ENCODE results near the gene SPSB4. TPM values are rescaled to one million over a fixed set of nuclear protein-coding genes. Genes with fewer than 3 reads are reported as not detected.

The SPSB4 gene
- polyA plus RNA-seq, 4 donors = 16.1 to 20.2 (median 17.2) TPM

GRCh38 chr3:141093397-141093796 is 42.2 kb downstream of the SPSB4 start:
- no peak for DNase-seq (ENCODE audit: low read depth in 4 of 4, low spot score in 3 of 4)

- DNase-seq (ENCODE audit: low read depth in 4 of 4, low spot score in 3 of 4) = no peak
These were observed 43.0 kb downstream of the SPSB4 start for GRCh38 chr3:141093971-141094684.

GRCh38 chr3:141094790-141095545 is 43.8 kb downstream of the SPSB4 start:
- no peak for DNase-seq (ENCODE audit: low read depth in 4 of 4, low spot score in 3 of 4)

DNA sequence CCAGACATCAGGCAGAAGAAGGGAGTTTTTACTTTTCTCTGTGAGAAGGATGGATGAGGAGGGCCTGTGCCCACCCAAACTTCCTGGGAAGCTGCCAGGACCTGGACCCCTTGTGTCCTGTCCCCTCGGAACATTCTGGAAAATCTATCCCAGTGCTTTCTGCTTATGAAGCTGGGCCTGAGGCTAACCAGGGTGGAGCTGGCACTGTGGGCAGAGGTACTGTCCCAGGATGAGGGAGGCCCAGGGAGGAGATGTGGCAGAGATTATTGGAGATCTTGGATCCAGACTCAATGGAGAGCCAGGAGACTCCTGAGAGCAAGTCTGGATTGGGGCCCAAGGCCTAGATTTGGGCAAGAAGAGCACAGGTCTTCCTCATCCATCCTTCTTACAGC is 44.4 kb downstream of the SPSB4 start:
- no peak for DNase-seq (ENCODE audit: low read depth in 4 of 4, low spot score in 3 of 4)

DNA sequence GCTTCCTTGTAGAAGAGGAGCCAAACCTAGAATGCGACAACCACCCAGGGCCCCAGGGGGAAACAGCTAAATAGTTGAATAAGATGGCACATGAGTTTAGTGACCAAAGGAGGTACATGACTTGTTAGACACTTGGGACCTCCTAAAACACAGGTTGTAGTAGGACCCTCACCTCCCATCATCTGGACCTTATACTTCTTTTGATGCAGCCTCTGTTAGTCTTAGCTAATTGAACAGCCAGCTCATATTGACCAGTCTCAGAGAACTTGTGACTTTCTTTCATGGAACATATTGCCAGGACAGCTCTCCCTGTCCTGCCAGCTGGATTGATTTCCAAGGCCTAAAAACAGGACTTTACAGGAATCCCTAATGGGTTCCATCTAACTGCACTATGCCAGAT is 45.0 kb downstream of the SPSB4 start:
- no peak for DNase-seq (ENCODE audit: low read depth in 4 of 4, low spot score in 3 of 4)

DNA sequence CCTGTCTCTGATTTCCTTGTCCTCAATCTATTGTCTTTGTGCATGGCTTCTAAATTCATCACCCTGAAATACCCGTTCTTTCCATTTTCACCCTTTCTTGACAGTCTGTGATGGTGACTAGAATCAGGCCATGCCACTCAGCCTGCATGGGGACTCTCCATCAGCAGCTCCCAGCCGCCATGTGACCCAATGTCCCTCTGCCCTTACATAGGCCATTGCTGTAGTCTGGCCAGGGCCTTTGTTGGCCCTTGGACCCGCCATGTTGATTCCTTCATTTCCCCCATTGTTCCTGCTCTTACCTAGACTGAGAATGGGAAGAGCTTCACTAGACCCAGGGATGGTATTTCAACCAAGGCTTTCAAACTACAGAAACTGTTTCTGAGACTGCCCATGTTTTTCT is 45.8 kb downstream of the SPSB4 start:
- DNase-seq (ENCODE audit: low read depth in 4 of 4, low spot score in 3 of 4) = no peak

DNA sequence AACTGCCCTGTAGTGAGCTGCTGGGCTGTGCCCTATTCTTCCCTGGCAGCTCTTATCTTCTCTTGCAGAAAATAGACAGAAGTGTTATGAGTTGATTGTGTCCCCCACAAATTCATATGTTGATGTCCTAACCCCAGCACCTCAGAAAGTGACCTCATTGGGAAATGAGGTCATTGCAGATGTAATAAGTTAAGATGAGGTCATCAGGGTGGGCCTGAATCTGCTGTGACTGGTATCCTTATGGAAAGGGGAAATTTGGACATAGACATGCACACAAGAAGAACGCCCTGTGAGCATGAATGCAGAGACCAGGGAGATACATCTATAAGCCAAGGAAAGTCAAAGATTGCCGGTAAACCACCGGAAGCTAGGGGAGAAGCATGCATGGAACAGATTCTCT is 49.0 kb downstream of the SPSB4 start:
- no peak for DNase-seq (ENCODE audit: low read depth in 4 of 4, low spot score in 3 of 4)

DNA sequence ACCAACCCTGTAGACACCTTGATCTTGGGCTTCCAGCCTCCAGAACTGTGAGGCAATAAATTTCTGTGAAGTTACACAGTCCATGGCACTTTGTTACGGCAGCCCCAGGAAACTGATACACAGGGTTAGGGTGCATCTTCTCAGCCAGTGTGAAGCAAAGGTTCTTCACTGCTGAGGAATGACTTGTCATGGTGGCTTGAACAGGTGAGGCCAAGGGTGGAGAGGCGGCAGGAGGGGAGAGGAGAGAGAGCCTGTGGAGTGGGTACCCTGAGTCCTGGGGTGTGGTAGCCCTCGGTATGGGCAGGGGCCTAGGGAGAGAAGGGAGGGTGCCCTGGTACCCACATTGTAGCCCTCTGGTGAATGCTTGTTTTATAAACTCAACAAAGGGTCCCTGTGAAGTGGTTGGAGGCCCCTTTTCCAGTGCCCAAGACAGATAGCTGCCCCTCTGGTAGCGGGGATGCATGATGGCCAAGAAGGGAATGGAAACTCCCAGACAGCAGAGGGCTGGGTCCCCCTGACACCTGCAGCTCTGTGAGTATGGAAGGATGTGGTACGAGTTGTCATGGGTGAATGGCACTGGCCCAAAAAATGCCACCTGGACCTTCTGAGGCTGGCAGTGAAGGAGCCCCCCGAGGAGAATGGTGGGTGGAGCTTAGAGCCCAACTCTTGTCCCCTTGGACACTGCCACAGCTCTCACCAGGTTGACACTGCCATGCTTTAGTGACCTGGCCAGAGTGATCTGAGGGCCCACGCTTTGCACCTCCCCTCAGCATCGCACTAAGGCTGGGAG is 49.6 kb downstream of the SPSB4 start:
- no peak for DNase-seq (ENCODE audit: low read depth in 4 of 4, low spot score in 3 of 4)

GRCh38 chr3:141102372-141102771 is 51.2 kb downstream of the SPSB4 start:
- DNase-seq (ENCODE audit: low read depth in 4 of 4, low spot score in 3 of 4) = no peak

DNA sequence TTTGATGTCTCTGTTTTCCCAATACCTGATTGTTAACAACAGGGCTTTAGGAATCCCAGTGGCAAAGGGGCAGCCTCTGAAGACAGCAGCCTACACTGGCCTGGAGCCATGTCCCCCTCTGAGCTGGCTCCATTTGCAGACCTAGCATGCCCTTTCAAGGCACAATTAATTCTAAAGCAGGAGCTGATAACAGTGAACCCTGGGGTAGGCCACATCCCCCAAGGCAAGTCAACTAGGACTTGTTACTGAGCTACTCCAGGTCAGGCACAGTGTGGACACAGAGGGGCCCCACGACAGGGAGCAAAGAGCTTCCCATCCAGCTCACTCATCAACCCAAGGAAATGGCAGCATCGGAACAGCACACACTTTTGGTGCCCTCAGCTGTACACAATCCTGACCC is 51.9 kb downstream of the SPSB4 start:
- DNase-seq (ENCODE audit: low read depth in 4 of 4, low spot score in 3 of 4) = no peak

- DNase-seq (ENCODE audit: low read depth in 4 of 4, low spot score in 3 of 4) = no peak
These were observed 52.4 kb downstream of the SPSB4 start for GRCh38 chr3:141103503-141103902.

DNA sequence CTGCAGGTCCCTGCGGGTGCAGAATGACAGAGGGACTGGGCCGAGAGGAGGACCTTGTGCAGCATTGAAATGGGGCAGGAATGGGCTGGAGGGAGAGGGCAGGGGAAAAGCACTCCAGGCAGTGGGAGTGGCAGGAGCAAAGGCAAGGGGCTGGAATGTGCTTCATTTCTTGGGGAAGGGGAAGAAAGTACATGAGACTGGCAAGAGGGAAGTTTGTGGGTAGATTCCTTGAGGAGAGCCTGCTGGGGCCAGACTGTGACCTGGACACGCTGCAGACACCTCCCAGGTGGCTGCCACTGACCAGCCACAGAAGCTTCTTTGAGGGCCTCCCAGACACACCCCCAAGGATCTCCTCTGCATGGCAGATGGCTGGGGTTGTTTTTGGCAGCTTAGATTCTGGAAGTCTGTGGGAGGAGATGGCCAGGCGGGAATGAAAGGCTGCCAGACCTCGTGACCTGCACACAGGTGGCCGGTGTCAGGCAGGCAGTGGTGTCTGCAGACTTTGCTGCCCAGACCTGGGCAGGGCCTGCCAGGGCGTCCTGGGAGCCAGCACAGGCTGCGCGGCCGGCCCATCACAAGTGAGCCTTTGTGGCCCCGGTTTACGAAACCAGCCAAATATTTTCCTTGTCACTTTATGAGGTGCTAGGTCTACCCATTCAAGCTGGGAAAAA is 53.1 kb downstream of the SPSB4 start:
- DNase-seq (ENCODE audit: low read depth in 4 of 4, low spot score in 3 of 4) = no peak

- peak in 1 of 4 donors; percentile 82 for DNase-seq (ENCODE audit: low read depth in 4 of 4, low spot score in 3 of 4)
These were observed 54.9 kb downstream of the SPSB4 start for GRCh38 chr3:141105828-141106628.

DNA sequence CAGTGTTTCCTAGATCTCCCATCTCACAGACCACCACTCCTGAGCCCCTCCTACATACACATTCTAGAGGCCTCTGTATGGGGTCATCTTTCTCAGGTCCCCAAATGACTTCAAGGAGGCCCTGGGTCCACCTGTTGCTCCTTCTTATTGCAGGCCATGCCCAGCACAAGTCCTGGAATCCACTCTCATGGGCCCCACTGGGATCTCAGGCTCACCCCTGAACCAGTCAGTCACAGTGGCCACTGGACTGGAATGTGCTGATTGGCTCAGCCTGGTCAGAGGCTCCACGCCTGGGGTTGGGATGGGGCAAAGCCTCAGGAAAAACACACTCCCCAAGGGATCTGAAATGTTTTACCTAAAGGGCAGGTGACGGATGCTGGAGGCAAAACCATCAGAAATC is 55.7 kb downstream of the SPSB4 start:
- no peak for DNase-seq (ENCODE audit: low read depth in 4 of 4, low spot score in 3 of 4)

DNA sequence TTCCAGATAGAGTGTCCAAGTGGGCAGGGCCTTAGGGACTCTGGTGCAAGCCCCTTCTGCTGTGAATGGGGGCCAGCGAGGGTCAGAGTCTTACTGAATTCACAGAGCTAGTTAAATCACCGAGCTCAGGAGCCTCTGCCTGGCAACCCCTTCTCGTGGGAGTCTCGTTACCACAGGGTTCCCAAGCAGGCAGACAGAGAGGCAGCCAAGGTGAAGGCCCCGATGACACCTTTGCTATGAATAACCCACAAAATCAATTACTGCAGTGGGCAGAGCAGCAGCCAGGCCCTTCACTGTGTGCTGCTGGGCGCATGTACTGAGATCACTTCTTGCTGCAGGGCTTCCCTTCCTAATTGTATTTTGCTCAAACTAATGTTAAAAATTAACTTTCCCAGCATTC is 56.9 kb downstream of the SPSB4 start:
- peak in 1 of 4 donors; percentile 53 for DNase-seq (ENCODE audit: low read depth in 4 of 4, low spot score in 3 of 4)

DNA sequence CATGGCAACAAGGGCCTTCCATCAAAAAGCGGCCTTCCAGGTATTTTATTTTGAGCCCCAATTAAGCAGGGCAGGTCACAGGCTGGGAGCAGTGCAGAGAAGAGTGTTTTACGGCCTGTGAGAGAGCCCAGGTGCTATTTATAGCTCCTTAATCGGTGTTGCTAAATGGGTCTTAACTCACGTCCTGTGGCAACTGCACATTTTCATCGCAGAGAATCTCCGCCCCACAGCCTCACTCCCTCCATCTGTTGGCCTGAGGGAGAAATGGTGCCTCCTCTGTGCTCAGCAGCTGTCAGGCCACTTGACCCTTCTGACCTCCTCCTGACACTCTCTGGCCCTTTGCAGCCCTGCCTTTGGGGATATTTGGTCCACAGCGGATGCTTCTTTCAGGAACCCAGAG is 58.6 kb downstream of the SPSB4 start:
- DNase-seq (ENCODE audit: low read depth in 4 of 4, low spot score in 3 of 4) = no peak

DNA sequence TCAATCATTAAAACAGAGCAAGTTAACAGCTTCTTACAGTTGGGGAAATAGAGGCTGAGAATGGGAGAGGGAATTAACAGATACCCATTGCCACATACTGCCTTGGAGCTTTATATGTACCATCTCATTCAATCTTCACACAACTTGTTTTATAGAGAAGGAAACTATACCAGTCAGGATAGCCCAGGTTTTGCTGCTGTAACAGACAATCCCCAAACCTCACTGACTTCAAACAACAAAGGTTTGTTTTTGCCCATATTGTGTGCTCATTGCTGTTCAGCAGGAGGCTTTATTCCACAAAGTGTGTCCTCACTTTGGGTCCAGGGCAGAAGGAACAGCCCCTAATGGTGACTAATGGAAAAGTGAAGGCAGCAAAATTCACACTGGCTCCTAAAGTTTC is 59.2 kb downstream of the SPSB4 start:
- DNase-seq (ENCODE audit: low read depth in 4 of 4, low spot score in 3 of 4) = no peak

GRCh38 chr3:141111364-141112155 is 60.4 kb downstream of the SPSB4 start:
- DNase-seq (ENCODE audit: low read depth in 4 of 4, low spot score in 3 of 4) = no peak

DNA sequence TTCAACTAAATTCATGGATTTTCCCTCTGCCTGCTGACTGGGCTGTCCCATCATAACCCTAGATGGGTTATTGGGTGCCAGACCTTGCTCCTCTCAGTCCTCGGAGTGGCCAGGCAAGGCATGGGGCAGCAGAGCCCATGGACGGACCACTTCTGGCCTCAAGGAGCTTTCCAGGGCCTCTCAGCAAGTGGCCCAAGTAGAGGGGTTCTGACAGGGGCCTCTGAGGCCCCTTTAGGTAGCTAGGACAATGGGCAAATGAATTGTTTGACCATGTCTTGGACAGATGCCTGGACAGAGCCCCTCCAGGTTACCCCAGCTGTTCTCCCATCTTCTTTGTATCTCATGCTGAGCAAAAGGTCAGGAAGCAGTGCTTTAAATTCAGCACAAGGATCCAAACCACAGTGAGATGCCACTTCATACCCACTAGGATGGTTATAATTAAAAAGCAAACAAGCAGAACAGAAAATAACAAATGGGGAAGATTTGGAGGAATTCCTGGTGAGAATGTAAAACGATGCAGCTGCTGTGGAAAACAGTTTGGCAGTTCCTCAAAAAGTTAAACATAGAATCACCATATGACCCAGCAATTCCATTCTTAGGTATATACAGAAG is 61.6 kb downstream of the SPSB4 start:
- no peak for DNase-seq (ENCODE audit: low read depth in 4 of 4, low spot score in 3 of 4)
